Smooth muscle cell (in vitro differentiated cells): Measurements from ENCODE around the gene OR10J4. TPM values are rescaled to one million over a fixed set of nuclear protein-coding genes. Genes with fewer than 3 reads are reported as not detected.

ENCODE experiments used
- DNase-seq: peaks from one replicate; lab custom pipeline; 2025; ENCODE audit not compliant: unreplicated experiment; lab: John Stamatoyannopoulos, UW
- H2AFZ ChIP-seq: fragments of 200-600 bp; sonication (generic); 2 replicates; pipeline ENCODE4 v1.6.0; 2016; ENCODE audit warnings: antibody characterized with exemption, low read depth, mild to moderate bottlenecking
- H3F3A ChIP-seq: fragments of 200-600 bp; sonication (generic); 2 replicates; pipeline ENCODE4 v1.6.0; 2017; ENCODE audit warnings: antibody characterized with exemption, low read depth
- H3K27ac ChIP-seq: fragments of 200-600 bp; sonication (generic); 2 replicates; pipeline ENCODE4 v1.5.1; 2016; ENCODE audit warnings: low read depth, mild to moderate bottlenecking
- H3K27me3 ChIP-seq: fragments of 200-600 bp; sonication (generic); 2 replicates; pipeline ENCODE4 v1.6.1; 2016; ENCODE audit warnings: low read depth, mild to moderate bottlenecking
- H3K36me3 ChIP-seq: fragments of 200-600 bp; sonication (generic); 2 replicates; pipeline ENCODE4 v1.5.1; 2016; ENCODE audit warnings: low read depth
- H3K4me1 ChIP-seq: fragments of 200-600 bp; sonication (generic); 2 replicates; pipeline ENCODE4 v1.5.1; 2016; ENCODE audit warnings: low read depth
- H3K4me2 ChIP-seq: fragments of 200-600 bp; sonication (generic); 2 replicates; pipeline ENCODE4 v1.6.0; 2016; ENCODE audit warnings: mild to moderate bottlenecking
- H3K4me3 ChIP-seq: fragments of 200-600 bp; sonication (generic); 2 replicates; pipeline ENCODE4 v1.5.1; 2016; ENCODE audit warnings: mild to moderate bottlenecking
- H3K79me2 ChIP-seq: fragments of 200-600 bp; sonication (generic); 2 replicates; pipeline ENCODE4 v1.6.0; 2016; ENCODE audit warnings: low read depth, mild to moderate bottlenecking
- H3K9ac ChIP-seq: fragments of 200-600 bp; sonication (generic); 2 replicates; pipeline ENCODE4 v1.6.0; 2016; ENCODE audit warnings: low read depth
- H3K9me3 ChIP-seq: fragments of 200-600 bp; sonication (generic); replicated peaks from 2 replicates; pipeline ENCODE4 v1.5.1; 2016; ENCODE audit warnings: low read depth
- H4K20me1 ChIP-seq: fragments of 200-600 bp; sonication (generic); 2 replicates; pipeline ENCODE4 v1.6.0; 2016; ENCODE audit warnings: low read depth
- CTCF ChIP-seq: fragments of 200-600 bp; sonication (generic); IDR thresholded peaks from 2 replicates; pipeline ENCODE4 v1.5.1; 2017; ENCODE audit warnings: borderline replicate concordance, mild to moderate bottlenecking, antibody characterized with exemption; ENCODE audit not compliant: insufficient read depth, poor library complexity, severe bottlenecking
- WGBS: methylation state at CpG from one replicate; pipeline ENCODE4 v1.1.7; 2016; ENCODE audit warnings: low lambda C conversion rate; 5-methylcytosine and 5-hydroxymethylcytosine counted together
- polyA plus RNA-seq: library from polyadenylated mRNA; unstranded; fragments of >200 nt; fragmentation: Nextera tagmentation; extraction: Ambion mirVana; gene quantifications from 2 replicates; pipeline ENCODE4 v1.2.1, GENCODE V29; 2016
- total RNA-seq: library from RNA; depleted of rRNA; stranded (reverse); fragments of >200 nt; gene quantifications from 2 replicates; pipeline ENCODE4 v1.2.3, GENCODE V29; 2014

The OR10J4 gene
- not detected in 2 replicates for total RNA-seq
- polyA plus RNA-seq, result not detected in 2 replicates

GRCh38 chr1:159431904-159432303 lies at the start of gene OR10J4:
Gene OR10J4, plus strand, starts transcription at chr1:159432204.
- DNase-seq, result no peak
- H3K4me1 ChIP-seq, result no peaks in the 10 kb centered on the region
- H3K27me3 ChIP-seq, result no peaks in the 10 kb centered on the region
- no peak for TF ChIP-seq CTCF
- H3F3A ChIP-seq, result no peaks in the 10 kb centered on the region
- no peak within 1 kb of the TSS for H3K9ac ChIP-seq
- H3K9me3 ChIP-seq, result peaks cover 9% of the 10 kb centered on the region
- no peak within 1 kb of the TSS for H3K4me3 ChIP-seq
- no peaks in the 10 kb centered on the region for H4K20me1 ChIP-seq
- H3K4me2 ChIP-seq, result no peak within 1 kb of the TSS
- H3K79me2 ChIP-seq, result no peaks in the 10 kb centered on the region
- no peaks in the 10 kb centered on the region for H3K36me3 ChIP-seq
- H2AFZ ChIP-seq, result no peak within 1 kb of the TSS
- no peak within 1 kb of the TSS for H3K27ac ChIP-seq
- WGBS, result 25% methylated on average over 1 of the region's 1 CpG

DNA sequence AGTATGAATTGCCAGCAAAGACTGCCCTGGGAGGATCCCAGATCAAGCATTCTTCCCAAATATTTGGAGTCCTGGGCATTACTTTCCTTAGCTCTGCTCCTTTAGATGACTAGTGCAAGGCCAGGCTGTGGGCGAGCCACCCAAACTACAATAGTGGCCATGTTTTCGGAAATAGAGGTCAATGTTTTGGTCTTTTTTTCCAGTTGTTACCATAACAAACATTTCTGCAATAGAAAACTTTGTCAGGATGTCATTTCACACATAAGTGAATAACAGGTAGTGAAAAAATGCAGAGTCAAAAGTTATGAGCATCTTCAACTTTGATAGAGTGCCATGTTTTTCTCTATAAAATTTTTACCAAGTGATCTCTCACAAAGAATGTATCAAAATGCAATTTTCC lies 25.2 kb upstream of the OR10J4 start:
- Histone ChIP-seq H3K4me2 (no peak overlapping the region), H3K36me3 (no peaks in the 10 kb centered on the region), H3K4me1 (no peaks in the 10 kb centered on the region), H3K27me3 (no peaks in the 10 kb centered on the region), H2AFZ (no peak overlapping the region), H3K4me3 (no peak overlapping the region), H3K79me2 (no peaks in the 10 kb centered on the region), H3K9ac (no peak overlapping the region), H4K20me1 (no peaks in the 10 kb centered on the region), H3K9me3 (peaks cover 4% of the 10 kb centered on the region), H3F3A (no peaks in the 10 kb centered on the region), H3K27ac (no peak overlapping the region)
- TF ChIP-seq CTCF, result no peak
- DNase-seq, result no peak
- 48% methylated on average over 2 of the region's 2 CpGs for WGBS

DNA sequence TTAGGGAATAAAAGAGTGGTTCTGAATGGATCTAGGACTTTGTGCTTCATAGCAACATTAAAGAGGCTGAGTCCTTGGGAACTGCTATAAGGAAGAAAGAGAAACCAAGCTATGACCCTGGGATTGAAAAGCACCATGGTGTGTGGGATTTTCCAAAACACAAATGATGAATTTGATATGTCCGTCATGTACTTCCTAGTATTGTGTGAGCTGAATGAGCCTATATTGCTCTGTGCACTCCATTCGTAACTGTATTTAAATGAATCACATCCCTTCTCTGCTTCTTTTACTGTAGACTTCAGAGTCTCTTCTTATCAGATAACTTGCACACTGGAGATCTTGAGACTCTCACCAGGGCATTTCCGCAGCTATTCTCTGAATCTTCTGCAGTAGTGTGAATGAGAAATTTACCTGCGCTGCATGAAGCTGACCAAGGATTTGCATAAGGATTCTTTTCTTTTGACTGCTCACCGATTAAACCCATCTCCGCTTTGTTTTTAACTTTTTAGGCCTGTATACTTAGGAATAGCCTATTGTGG lies 23.1 kb upstream of the OR10J4 start:
- no peaks in the 10 kb centered on the region for H3K4me1 ChIP-seq
- H3K79me2 ChIP-seq, result no peaks in the 10 kb centered on the region
- no peak overlapping the region for H3K9ac ChIP-seq
- H3K9me3 ChIP-seq, result peaks cover 3% of the 10 kb centered on the region
- no peak overlapping the region for H3K27ac ChIP-seq
- H2AFZ ChIP-seq, result no peak overlapping the region
- no peak overlapping the region for H3K4me3 ChIP-seq
- H3K36me3 ChIP-seq, result no peaks in the 10 kb centered on the region
- 75% methylated on average over 6 of the region's 6 CpGs for WGBS
- DNase-seq, result no peak
- H3F3A ChIP-seq, result no peaks in the 10 kb centered on the region
- no peak overlapping the region for H3K4me2 ChIP-seq
- TF ChIP-seq CTCF, result no peak
- no peaks in the 10 kb centered on the region for H3K27me3 ChIP-seq
- no peaks in the 10 kb centered on the region for H4K20me1 ChIP-seq

DNA sequence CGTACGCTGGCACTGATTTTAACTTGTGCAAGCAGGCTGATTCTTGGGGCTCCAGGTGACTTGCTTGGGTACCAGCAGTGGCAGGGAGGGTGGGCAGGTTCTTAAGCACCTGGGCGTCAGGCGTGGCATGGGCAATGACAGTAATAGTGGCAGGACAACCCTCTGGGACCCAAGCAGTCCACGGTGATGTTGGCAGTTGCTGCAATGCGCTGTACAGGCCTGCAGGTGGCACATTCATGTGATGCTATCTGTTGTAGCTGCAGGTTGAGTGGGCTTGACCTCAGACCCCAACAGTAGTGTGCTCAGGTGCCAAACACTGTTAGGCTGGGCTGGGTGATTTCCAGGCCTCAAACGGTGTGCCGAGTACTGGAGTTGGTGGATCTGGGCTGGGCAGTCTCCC lies 10.2 kb upstream of the OR10J4 start:
- no peak overlapping the region for H3K4me2 ChIP-seq
- H3K9me3 ChIP-seq, result peaks cover 4% of the 10 kb centered on the region
- H3K27ac ChIP-seq, result no peak overlapping the region
- no peaks in the 10 kb centered on the region for H3K4me1 ChIP-seq
- no peak for TF ChIP-seq CTCF
- no peak overlapping the region for H3K4me3 ChIP-seq
- no peaks in the 10 kb centered on the region for H3K36me3 ChIP-seq
- H3F3A ChIP-seq, result no peaks in the 10 kb centered on the region
- 79% methylated on average over 8 of the region's 8 CpGs for WGBS
- no peaks in the 10 kb centered on the region for H4K20me1 ChIP-seq
- no peak for DNase-seq
- no peaks in the 10 kb centered on the region for H3K79me2 ChIP-seq
- H3K27me3 ChIP-seq, result no peaks in the 10 kb centered on the region
- H2AFZ ChIP-seq, result no peak overlapping the region
- H3K9ac ChIP-seq, result no peak overlapping the region
